ENCODE data around the gene DHDH. TPM values are rescaled to one million over a fixed set of nuclear protein-coding genes. Genes with fewer than 3 reads are reported as not detected.

DHDH gene
- total and polyA plus RNA-seq, 2 of the 13 experiments (the other 11 are each of a cell fraction or from before 2014, with no cell fraction given): 0.13 to 0.91 TPM

DNA sequence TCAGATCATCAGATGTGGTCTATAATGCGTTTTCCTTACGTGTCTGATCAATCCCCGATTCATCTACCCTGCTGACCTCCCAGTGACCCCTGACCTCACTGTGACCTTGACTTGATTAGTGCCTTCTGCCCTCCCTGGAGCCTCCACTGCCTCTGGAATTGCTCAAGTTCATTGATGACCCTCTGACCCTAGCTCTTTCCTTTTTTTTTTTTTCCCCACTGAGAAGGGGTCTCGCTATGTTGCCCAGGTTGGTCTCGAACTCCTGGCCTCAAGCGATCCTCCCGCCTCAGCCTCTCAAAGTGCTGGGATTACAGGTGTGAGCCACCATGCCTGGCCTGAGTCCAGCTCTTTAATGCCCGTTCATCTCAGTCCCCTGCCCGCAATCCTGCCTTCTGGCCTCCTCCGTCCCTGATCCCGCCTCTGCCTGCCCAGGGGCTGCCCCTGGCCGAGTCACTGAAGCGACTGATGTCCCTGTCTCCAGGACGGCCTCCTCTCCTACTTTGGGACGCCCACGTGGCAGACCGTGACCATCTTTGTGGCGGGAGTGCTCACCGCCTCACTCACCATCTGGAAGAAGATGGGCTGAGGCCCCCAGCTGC, 27.7 kb downstream of the DHDH start (continued):
- TF ChIP-seq THAP9 (CRISPR knock-in tag; IDR thresholded peaks at IDR 0.05; ENCODE audit: borderline replicate concordance): no peak
- no peak for TF ChIP-seq KLF15 (CRISPR knock-in tag; IDR thresholded peaks at IDR 0.05; ENCODE audit: borderline replicate concordance)
- peak; percentile 49; the same call in 1 of the 2 replicates for TF ChIP-seq SSRP1 (CRISPR knock-in tag; IDR thresholded peaks at IDR 0.05)
- TF ChIP-seq DR1 (CRISPR knock-in tag; IDR thresholded peaks at IDR 0.05): no peak
- TF ChIP-seq ZNF263 (CRISPR knock-in tag; IDR thresholded peaks at IDR 0.05): peak; percentile 24
- no peak for TF ChIP-seq ATM (IDR thresholded peaks at IDR 0.05; ENCODE audit: borderline replicate concordance)
- TF ChIP-seq ZNF282 (IDR thresholded peaks at IDR 0.05; ENCODE audit: partially characterized antibody): no peak
- peak in 1 of 2 experiments; percentile 6; a peak in 1 of 4 replicates for TF ChIP-seq POLR2A (IDR thresholded peaks at IDR 0.05; ENCODE audit: insufficient read depth in 1 of 2, low read depth in 2 of 2, low read length in 2 of 2)
- TF ChIP-seq IRX3 (CRISPR knock-in tag; IDR thresholded peaks at IDR 0.05; ENCODE audit: borderline replicate concordance, low read depth): no peak
- TF ChIP-seq ZNF274 (CRISPR knock-in tag; IDR thresholded peaks at IDR 0.05): no peak
- TF ChIP-seq, protein P1, sequence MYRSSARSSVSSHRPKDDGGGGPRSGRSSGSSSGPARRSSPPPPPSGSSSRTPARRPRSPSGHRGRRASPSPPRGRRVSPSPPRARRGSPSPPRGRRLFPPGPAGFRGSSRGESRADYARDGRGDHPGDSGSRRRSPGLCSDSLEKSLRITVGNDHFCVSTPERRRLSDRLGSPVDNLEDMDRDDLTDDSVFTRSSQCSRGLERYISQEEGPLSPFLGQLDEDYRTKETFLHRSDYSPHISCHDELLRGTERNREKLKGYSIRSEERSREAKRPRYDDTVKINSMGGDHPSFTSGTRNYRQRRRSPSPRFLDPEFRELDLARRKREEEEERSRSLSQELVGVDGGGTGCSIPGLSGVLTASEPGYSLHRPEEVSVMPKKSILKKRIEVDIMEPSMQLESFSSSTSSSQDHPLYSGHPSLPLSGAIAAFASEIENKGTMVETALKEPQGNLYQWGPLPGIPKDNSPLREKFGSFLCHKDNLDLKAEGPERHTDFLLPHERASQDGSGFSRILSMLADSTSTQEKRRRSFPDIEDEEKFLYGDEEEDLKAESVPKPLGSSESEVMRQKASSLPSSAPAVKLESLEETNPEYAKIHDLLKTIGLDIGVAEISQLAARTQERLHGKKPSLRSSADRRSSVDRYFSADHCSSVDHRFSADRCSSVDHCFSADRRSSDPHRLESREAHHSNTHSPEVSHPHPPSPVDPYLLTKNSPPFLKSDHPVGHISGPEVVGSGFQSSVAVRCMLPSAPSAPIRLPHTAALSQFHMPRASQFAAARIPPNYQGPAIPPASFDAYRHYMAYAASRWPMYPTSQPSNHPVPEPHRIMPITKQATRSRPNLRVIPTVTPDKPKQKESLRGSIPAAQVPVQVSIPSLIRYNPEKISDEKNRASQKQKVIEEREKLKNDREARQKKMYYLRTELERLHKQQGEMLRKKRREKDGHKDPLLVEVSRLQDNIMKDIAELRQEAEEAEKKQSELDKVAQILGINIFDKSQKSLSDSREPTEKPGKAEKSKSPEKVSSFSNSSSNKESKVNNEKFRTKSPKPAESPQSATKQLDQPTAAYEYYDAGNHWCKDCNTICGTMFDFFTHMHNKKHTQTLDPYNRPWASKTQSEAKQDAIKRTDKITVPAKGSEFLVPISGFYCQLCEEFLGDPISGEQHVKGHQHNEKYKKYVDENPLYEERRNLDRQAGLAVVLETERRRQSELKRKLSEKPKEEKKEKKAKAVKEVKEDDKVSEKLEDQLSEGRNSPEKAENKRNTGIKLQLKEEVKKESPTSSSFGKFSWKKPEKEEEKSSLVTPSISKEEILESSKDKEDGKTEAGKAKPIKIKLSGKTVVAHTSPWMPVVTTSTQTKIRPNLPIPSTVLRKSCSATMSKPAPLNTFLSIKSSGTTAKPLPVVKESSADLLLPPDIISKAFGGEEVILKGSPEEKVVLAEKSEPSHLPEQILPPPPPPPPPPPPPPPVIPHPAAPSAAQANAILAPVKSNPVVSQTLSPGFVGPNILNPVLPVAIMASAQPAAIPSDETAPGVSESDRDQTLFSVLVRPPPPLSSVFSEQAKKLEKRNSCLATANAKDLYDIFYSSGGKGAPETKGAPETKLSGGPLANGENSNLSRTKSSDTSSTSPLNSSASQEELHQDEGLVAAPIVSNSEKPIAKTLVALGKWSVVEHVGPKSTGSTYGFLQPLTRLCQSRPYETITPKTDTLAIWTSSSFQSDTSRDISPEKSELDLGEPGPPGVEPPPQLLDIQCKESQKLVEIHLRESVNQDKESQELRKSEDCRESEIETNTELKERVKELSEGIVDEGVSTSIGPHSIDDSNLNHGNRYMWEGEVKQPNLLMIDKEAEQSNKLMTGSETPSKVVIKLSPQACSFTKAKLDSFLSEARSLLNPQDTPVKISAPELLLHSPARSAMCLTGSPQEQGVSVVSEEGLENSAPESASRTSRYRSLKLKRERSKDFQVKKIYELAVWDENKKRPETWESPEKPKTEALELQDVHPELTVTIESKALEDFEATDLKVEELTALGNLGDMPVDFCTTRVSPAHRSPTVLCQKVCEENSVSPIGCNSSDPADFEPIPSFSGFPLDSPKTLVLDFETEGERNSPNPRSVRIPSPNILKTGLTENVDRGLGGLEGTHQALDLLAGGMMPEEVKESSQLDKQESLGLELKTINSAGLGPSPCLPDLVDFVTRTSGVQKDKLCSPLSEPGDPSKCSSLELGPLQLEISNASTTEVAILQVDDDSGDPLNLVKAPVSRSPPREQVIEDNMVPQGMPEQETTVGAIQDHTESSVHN (CRISPR knock-in tag; IDR thresholded peaks at IDR 0.05): no peak
- no peak for TF ChIP-seq HNRNPUL1 (IDR thresholded peaks at IDR 0.05; ENCODE audit: low read depth, low read length)
- TF ChIP-seq, protein P2, sequence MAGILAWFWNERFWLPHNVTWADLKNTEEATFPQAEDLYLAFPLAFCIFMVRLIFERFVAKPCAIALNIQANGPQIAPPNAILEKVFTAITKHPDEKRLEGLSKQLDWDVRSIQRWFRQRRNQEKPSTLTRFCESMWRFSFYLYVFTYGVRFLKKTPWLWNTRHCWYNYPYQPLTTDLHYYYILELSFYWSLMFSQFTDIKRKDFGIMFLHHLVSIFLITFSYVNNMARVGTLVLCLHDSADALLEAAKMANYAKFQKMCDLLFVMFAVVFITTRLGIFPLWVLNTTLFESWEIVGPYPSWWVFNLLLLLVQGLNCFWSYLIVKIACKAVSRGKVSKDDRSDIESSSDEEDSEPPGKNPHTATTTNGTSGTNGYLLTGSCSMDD (CRISPR knock-in tag; IDR thresholded peaks at IDR 0.05): no peak
- no peak for TF ChIP-seq RFX1 (IDR thresholded peaks at IDR 0.05)
- peak; percentile 15; the same call in 1 of the 2 replicates for TF ChIP-seq TAF1 (CRISPR knock-in tag; IDR thresholded peaks at IDR 0.05)
- no peak for TF ChIP-seq MZF1 (CRISPR knock-in tag; IDR thresholded peaks at IDR 0.05; ENCODE audit: borderline replicate concordance)
- TF ChIP-seq ZNF577 (CRISPR knock-in tag; IDR thresholded peaks at IDR 0.05; ENCODE audit: borderline replicate concordance, low read depth): no peak
